Transverse colon (tissue), 3 donors: Measurements from ENCODE around the gene PHAF1.
A peak's percentile ranks its signal among the peaks of the same experiment; 100 is the strongest.

Experiments used
- CTCF ChIP-seq, 5 experiments: fragments of 200-600 bp in 3 of 5; fragments of 450-650 bp in 2 of 5; sonication (generic) in 3 of 5; IDR thresholded peaks; 1 replicate in 2 of 5; 2 replicates in 3 of 5; pipeline ENCODE4 v1.5.1; 2016 to 2017; ENCODE audit warnings: antibody characterized with exemption in 5 of 5, inconsistent platforms in 3 of 5, mild to moderate bottlenecking in 2 of 5, moderate library complexity in 1 of 5
- POLR2A ChIP-seq: fragments of 450-650 bp; IDR thresholded peaks from one replicate; pipeline ENCODE4 v1.6.1; 2016; ENCODE audit warnings: antibody characterized with exemption, mild to moderate bottlenecking, moderate library complexity

GRCh38 chr16:67177743-67178699 is 68.3 kb downstream of the PHAF1 start:
- peak in 2 of 5 experiments; percentile 12 to 46 for TF ChIP-seq CTCF (IDR thresholded peaks at IDR 0.05)
- TF ChIP-seq POLR2A: peak; percentile 67
